Pancreas (tissue), 10 donors: ENCODE results near the gene ITPR2. TPM values are rescaled to one million over a fixed set of nuclear protein-coding genes. Genes with fewer than 3 reads are reported as not detected.

ENCODE experiments used
- ATAC-seq, 4 donors: fragments of 200-7000 bp; cut with Tn5 transposase; one replicate each; pipeline versions ENCODE4 v1.8.0 to v1.9.1; 2020; ENCODE audit warnings: mild to moderate bottlenecking in 4 of 4, moderate library complexity in 4 of 4
- DNase-seq, 6 donors: peaks; one replicate each; pipeline ENCODE4 v3.0.0-alpha.2; 2020
- FAIRE-seq: peaks from 2 replicates; lab custom pipeline; 2012; peaks lifted over from hg19 to GRCh38; lab: Jason Lieb, UNC
- H3K27ac ChIP-seq, 4 donors: fragments of 200-600 bp; sonication (generic); 1 replicate in 3 of 4; 2 replicates in 1 of 4; pipeline versions ENCODE4 v1.5.0 to v1.8.0; 2020
- H3K27me3 ChIP-seq, 4 donors: fragments of 200-600 bp; one replicate each; pipeline ENCODE4 v1.8.0; 2021
- H3K36me3 ChIP-seq, 3 donors: fragments of 200-600 bp; sonication (generic) in 1 of 3; one replicate each; pipeline versions ENCODE4 v1.5.0 to v1.8.0; 2020 to 2021
- H3K4me1 ChIP-seq, 3 donors: fragments of 200-600 bp; one replicate each; pipeline ENCODE4 v1.8.0; 2021
- H3K4me3 ChIP-seq, 4 donors: fragments of 200-600 bp; sonication (generic) in 2 of 4; one replicate each; pipeline versions ENCODE4 v1.5.0 to v1.8.0; 2020 to 2021
- H3K9me3 ChIP-seq, 4 donors: fragments of 200-600 bp; one replicate each; pipeline ENCODE4 v1.8.0; 2021
- CTCF ChIP-seq, 4 donors: fragments of 200-600 bp; sonication (generic) in 3 of 4; IDR thresholded peaks; one replicate each; pipeline versions ENCODE4 v1.5.0 to v1.8.0; 2021; ENCODE audit warnings: antibody characterized with exemption in 4 of 4
- WGBS, 2 donors: extraction: QIAGEN DNeasy Blood & Tissue Kit; methylation state at CpG; one replicate each; pipeline ENCODE4 v1.1.7; 2013; 5-methylcytosine and 5-hydroxymethylcytosine counted together
- intact Hi-C, 3 donors: fragments of 100-400 bp; cut with DNase I; formaldehyde crosslinking; loops; one replicate each; pipeline versions ENCODE4 v1.11.1 to v1.14.2; 2022
- polyA plus RNA-seq, 2 donors: library from polyadenylated mRNA; stranded (reverse); fragments of 200-250 nt; gene quantifications; one replicate each; pipeline ENCODE4 v1.2.3, GENCODE V29; 2013
- total RNA-seq, 6 donors: library from RNA; stranded (reverse); fragmentation: NEBNext Ultra II Directional in 4 of 6; extraction: Animal tissue kit (Norgen Biotek cat#: 25700) in 4 of 6; gene quantifications; one replicate each; pipeline versions ENCODE4 v1.2.1 to v1.2.4, GENCODE V29; 2021 to 2023
- donor health status: healthy with polysubstance abuse.
- donor health status: DM: no; HTN: no; CAD: no; lungs with moderate emphysema.
- donor health status: DM: no; HTN: no; CAD: no.
- donor health status: control.
- donor health status: control.
- donor health status: Bipolar disorder and iron deficiency.
- donor health status: DM: yes; HTN: yes; CAD: no.
- donor health status: DM: no; HTN: no; CAD: no.
- donor health status: DM: no; HTN: no; CAD: no.
- donor health status: DM: yes; HTN: yes; CAD: no.

Gene ITPR2
- total and polyA plus RNA-seq, 8 donors = 3.3 to 51.8 (median 25.5) TPM

- WGBS, 2 donors = 96 to 98% methylated on average over 1 of the region's 1 CpG
- intact Hi-C loops = no loop called here
- ATAC-seq = no peak
- Histone ChIP-seq H3K36me3 (no peaks in the 10 kb centered on the region), H3K4me3 (no peak overlapping the region), H3K27me3 (no peaks in the 10 kb centered on the region), H3K9me3 (no peaks in the 10 kb centered on the region), H3K27ac (no peak overlapping the region), H3K4me1 (no peaks in the 10 kb centered on the region)
- TF ChIP-seq CTCF (IDR thresholded peaks at IDR 0.05) = no peak
- no peak for FAIRE-seq
- no peak for DNase-seq
Observed at GRCh38 chr12:26690601-26691000, 142.4 kb downstream of the ITPR2 start.

- ATAC-seq = no peak
- Histone ChIP-seq H3K9me3 (no peaks in the 10 kb centered on the region), H3K4me3 (no peak overlapping the region), H3K4me1 (no peaks in the 10 kb centered on the region), H3K27ac (no peak overlapping the region), H3K36me3 (peaks cover 0 to 7% (median 0%) of the 10 kb centered on the region in 3 donors), H3K27me3 (no peaks in the 10 kb centered on the region)
- intact Hi-C loops = no loop called here
- WGBS, 2 donors = 86 to 92% methylated on average over 6 of the region's 6 CpGs
- no peak for DNase-seq
- FAIRE-seq = no peak
- TF ChIP-seq CTCF (IDR thresholded peaks at IDR 0.05) = no peak
Observed at GRCh38 chr12:26689281-26689841, 143.6 kb downstream of the ITPR2 start.

GRCh38 chr12:26688344-26688904, 144.6 kb downstream of the ITPR2 start:
- Histone ChIP-seq H3K36me3 (peaks cover 0 to 10% (median 0%) of the 10 kb centered on the region in 3 donors), H3K27ac (no peak overlapping the region), H3K27me3 (no peaks in the 10 kb centered on the region), H3K4me1 (no peaks in the 10 kb centered on the region), H3K9me3 (no peaks in the 10 kb centered on the region), H3K4me3 (no peak overlapping the region)
- DNase-seq (no peak), FAIRE-seq (no peak), ATAC-seq (no peak)
- intact Hi-C loops = no loop called here
- no peak for TF ChIP-seq CTCF (IDR thresholded peaks at IDR 0.05)
- whole genome bisulfite sequencing, 2 donors = 97 to 100% methylated on average over 1 of the region's 1 CpG

- Histone ChIP-seq H3K27me3 (no peaks in the 10 kb centered on the region), H3K4me3 (no peak overlapping the region), H3K4me1 (no peaks in the 10 kb centered on the region), H3K36me3 (peaks cover 0 to 12% (median 0%) of the 10 kb centered on the region in 3 donors), H3K9me3 (no peaks in the 10 kb centered on the region), H3K27ac (no peak overlapping the region)
- no peak for TF ChIP-seq CTCF (IDR thresholded peaks at IDR 0.05)
- ATAC-seq (no peak), DNase-seq (no peak), FAIRE-seq (no peak)
- intact Hi-C loops = no loop called here
- 44 to 47% methylated on average over 4 of the region's 4 CpGs for WGBS, 2 donors
Observed at GRCh38 chr12:26686408-26686807, 146.6 kb downstream of the ITPR2 start.

GRCh38 chr12:26684101-26684500, 148.9 kb downstream of the ITPR2 start:
- no peak for DNase-seq
- ATAC-seq = no peak
- peaks cover 0 to 14% (median 0%) of the 10 kb centered on the region in 3 donors for H3K36me3 ChIP-seq
- H3K9me3 ChIP-seq = no peaks in the 10 kb centered on the region
- no peaks in the 10 kb centered on the region for H3K4me1 ChIP-seq
- no peak for FAIRE-seq
- H3K27ac ChIP-seq = no peak overlapping the region
- H3K4me3 ChIP-seq = no peak overlapping the region
- intact Hi-C loops = no loop called here
- no peaks in the 10 kb centered on the region for H3K27me3 ChIP-seq
- TF ChIP-seq CTCF (IDR thresholded peaks at IDR 0.05) = no peak
